ENCODE data around the gene CASKIN1.
"Not testable (repeated sequence)": the region's sequence is repeated elsewhere in the genome, so short reads cannot be mapped to it uniquely, and the experiment has no call there.

Gene CASKIN1

DNA sequence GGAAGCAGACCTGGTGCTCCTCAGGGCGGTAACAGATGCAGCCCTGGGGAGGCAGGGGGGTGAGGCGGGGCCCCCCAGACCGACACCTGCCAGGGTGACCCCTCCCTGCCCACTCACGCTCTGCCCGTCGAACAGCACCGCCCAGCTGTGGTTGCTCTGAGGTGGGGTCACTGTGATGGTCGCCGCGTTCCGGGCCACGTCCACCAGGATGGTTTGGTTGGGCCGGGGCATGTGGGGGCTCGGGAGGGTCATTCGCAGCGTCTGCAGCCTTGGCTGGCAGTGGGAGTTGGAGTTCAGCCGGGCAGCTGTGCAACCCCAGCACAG, 13.6 kb upstream of the CASKIN1 start:
- no peak for DNase-seq

DNA sequence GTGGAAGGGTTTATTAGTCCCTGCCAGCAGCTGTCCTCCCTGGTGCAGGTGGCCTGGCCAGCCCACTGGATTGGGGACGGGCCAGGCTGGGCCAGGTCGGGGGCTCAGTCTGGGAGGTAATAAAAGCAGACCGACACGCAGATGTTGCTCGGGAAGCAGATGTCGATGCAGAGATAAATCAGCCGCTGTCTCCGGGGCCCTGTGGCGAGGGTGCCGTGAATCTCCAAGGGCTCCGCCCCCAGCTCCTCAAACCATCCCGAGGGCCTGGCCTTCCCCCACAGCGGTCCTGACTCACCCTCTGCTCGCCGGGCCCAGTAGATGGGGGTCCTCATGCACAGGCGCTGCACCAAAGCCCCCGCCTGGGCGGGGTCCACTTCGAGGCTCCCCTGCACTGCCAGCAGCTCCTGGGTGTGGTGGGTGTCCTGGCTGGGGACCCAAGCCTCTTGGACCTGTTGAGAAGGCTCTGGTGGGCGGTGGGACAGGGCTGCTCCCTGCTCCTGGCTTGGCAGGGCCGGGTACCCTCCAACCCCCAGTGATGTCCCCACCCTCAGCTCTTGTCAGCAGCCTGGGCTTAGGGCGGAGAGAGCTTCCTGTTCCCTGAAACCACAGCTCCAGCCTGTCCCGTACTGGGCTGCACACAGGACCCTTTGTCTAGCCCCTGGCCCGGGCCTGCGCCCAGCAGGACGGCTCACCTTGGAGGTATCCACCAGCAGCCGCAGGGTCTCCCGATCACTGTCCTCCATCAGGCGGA, 13.0 kb upstream of the CASKIN1 start:
- no peak for DNase-seq

DNA sequence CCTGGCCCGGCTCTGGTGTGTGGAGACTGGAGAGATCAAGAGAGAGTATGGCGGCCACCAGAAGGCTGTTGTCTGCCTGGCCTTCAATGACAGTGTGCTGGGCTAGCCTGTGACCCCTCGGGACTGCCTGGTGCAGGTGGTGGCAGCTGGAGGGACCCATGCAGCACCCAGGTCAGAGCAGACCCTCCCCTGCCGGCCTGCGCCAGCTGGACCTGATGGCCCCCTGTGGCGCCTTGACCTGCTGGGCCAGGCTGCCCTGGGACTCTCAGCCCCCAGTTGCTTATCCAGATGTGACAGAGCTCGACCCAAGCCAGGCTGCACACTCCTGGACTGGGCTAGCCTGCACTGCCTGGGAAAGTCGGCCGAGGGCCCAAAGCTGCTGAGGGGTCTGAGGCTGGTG, 12.4 kb upstream of the CASKIN1 start:
- DNase-seq = no peak

DNA sequence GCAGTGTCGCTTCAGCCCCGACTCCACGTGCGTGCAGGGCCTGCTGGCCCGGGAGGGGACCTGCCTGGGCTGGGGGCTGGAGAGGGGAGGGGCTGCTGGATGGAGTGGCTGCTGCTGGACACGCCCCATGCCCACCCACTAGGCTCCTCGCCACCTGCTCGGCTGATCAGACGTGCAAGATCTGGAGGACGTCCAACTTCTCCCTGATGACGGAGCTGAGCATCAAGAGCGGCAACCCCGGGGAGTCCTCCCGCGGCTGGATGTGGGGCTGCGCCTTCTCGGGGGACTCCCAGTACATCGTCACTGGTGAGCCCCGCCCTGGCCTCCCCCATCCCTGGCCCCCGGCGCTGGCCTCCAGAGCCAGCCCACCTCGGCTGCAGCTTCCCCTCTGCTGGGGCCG, 11.9 kb upstream of the CASKIN1 start:
- DNase-seq = no peak

DNA sequence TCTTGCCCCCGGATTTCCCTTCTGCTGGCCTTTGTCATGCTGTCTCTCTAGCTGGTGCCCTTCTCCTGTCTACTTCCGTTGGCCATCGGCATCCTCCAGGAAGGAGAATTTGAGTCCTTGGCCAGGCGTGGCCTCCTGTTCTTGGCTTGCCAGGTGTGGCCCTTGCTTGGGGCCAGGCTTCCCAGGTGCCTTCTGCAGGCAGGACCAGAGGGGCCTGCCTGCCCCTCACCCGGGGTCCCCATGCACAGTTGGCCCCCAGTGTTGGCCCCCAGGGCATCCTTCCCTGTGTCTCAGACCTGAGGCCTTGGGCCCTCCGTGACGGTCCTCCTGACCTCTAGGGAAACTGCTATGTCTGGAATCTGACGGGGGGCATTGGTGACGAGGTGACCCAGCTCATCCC, 11.5 kb upstream of the CASKIN1 start:
- DNase-seq = no peak

DNA sequence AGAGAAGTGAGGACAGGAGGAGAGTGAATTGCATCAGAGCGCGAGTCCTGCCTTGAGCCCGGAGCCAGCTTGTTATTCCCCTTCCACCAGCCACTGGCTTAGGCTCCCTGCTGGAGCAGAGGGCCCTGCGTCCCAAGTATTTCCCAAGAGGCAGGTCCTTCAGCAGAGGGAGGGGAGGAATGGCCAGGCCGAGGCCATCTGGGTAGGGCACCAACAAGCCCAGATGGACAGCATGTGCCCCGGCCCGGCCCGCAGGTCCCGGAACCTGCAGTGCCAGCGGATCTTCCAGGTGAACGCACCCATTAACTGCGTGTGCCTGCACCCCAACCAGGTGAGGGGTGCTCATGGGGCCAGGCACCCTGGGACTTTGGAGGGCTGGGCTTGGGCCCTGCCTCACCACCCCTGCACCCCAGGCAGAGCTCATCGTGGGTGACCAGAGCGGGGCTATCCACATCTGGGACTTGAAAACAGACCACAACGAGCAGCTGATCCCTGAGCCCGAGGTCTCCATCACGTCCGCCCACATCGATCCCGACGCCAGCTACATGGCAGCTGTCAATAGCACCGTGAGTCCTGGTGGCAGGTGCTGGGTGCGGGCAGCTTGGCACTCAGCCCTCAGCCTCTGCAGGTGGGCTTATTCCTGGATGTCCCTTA, 10.5 kb upstream of the CASKIN1 start:
- DNase-seq = no peak

DNA sequence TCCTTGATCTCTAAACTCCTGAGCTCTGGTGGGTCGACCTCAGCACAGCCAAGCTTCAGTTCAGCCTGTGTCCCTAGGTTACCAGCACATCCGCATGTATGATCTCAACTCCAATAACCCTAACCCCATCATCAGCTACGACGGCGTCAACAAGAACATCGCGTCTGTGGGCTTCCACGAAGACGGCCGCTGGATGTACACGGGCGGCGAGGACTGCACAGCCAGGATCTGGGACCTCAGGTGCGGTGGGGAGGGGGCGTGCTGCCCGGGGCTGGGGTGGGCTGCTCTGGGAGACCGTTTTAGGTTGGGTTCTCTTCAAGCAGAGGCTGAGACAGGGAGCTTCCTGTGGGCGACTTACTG, 10.0 kb upstream of the CASKIN1 start:
- no peak for DNase-seq

DNA sequence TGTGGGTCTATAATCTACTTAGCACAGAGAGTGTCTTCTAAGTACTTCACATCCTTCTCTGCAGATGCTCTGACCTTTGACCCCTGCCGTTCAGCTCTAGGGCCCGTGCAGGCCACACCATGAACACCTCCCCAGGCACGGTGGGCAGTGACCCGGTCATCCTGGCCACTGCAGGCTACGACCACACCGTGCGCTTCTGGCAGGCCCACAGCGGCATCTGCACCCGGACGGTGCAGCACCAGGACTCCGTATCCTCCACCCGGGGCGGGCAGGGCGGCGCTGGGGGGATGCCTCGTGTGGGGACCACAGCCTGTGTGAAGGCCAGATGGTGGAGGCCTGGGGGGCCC, 9.5 kb upstream of the CASKIN1 start:
- DNase-seq = no peak

DNA sequence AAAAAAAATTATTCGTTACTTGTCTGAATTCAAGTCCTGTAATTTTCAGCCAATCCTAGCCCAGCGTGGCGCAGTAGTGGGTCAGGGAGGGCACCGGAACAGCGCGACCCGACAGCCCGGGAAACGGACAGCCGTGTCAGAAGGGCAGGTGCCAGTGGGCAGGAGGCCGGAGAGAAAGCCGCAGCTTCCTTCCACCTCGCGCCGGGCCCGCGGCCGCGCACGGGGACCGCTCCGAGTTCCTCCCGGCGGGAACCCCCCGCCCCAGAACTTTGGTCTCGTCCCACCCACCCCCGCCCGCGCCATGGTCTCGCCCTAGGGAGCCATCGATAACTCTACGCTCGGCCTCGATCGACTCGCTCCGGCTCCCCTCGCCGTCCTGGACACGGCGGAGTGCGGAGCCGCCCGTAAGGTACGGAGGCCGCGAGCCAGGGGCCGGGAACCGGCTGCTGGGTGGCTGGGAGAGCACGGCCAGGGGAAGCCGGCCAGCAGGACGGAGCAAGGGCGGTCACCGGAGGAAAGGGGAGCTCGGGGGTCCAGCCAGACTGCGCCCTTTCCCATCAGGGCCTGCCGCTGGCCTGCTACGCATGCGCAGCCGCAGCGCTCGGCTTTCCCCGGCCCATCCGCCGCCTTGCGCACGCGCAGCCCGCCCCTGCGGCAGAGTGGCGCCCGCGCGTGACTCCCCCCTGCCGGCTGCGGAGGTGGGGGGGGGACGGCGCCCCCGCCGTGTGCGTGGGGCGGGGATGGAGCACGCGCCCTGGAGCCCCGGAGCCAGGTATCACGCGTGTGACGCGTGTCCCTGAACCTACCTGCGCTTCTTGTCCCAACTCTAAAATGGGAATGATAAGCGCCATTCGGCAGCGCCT, 8.9 kb upstream of the CASKIN1 start, which contains the start of gene MLST8:
MLST8 (plus strand) TSS at position 351 of the 863 bp plus-strand sequence. CDS start 632 bp downstream, outside the sequence.
- peak; percentile 96 for DNase-seq

DNA sequence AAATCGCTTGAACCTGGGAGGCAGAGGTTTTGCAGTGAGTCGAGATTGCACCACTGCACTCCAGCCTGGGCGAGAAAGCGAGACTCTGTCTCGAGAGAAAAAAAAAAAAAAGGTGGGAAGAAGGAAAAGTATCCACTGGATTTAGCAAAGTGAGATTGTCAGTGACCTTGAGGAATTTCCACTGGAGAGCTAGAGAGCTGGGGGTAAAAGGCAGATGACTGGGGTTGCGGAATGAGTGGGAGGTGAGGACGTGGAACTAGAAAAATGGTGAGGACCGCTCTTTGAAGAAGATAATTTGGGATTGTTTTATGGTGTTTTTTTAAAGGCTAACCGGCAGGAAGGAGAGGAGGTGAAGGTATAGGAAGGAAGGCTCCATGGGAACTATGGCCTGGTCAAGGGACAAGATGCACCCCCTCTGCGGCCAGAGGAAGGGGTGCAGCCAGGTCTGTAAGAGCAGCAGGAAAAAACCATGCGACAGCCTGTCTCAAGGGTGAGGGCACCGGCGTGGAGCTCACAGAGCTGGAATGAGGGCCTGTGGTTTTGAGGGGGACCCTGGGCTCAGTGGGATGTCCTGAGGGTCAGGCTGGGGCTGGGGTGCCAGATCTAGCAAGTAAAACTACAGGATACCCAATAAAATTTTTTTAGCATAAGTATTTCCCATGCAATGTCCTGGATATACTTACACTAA, 8.2 kb upstream of the CASKIN1 start:
- no peak for DNase-seq

DNA sequence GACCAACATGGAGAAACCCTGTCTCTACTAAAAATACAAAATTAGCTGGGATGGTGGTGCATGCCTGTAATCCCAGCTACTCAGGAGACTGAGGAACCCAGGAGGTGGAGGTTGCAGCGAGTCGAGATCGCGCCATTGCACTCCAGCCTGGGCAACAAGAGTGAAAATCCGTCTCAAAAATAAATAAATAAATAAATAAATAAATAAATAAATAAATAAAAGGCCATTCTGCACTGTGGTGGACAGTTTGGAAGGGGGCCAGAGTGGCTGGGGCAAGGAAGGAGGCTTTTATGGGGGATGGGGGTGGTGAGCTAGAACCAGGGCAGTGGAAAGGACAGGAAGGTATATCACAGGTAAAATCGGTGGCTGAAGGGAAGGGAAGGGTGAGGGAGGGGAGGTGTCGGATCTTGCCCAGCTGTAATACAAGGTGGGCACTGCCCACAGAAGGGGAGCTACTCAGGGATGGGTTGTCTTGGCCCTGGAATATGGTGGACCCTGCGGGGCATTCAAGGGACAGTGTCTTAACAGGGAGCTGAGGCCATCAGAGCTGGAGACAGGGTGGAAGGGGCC, 6.8 kb upstream of the CASKIN1 start:
- DNase-seq = not testable (repeated sequence)

DNA sequence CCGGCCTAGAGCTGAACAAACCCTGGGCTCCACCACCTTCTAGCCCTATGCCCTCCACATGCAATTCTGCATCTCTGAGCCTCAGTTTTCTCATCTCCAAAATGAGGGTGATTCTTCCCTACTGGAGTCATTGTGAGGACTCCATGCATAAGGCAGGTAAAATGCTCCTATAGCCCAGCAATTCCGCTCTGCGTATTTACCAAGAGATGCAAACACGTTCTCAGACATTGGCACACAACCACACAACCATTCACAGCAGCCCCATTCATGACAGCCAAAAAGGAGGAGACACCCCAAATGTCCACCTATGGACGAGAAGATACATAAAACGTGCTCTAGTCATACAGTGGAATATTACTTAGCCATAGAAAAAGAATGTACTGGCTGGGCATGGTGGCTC, 3.9 kb upstream of the CASKIN1 start:
- no peak for DNase-seq

DNA sequence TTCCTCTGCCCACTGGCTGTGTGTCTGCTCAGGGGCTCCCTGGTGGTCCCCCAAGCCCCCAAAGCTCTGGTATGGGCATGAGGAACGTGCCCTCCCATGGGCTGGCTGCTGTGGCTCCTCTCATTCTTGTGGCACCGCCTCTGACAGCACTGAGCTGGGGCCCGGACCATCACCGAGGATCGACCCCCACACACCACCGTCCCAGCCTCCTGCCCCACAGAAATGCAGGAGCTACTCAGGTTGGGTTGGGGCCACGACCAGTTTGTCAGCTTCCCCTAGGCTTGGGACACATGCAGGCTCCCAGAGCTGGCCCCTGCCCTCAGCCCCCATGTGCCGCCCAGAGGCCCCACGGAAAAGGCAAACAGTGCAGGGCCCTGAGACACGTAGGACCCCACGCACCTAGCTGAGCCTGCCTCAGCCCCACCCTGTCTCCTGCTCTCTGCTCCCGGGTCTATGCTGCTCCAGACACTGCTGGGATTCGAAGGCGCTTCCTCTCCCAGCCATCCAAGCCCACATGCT, 3.3 kb upstream of the CASKIN1 start:
- no peak for DNase-seq

DNA sequence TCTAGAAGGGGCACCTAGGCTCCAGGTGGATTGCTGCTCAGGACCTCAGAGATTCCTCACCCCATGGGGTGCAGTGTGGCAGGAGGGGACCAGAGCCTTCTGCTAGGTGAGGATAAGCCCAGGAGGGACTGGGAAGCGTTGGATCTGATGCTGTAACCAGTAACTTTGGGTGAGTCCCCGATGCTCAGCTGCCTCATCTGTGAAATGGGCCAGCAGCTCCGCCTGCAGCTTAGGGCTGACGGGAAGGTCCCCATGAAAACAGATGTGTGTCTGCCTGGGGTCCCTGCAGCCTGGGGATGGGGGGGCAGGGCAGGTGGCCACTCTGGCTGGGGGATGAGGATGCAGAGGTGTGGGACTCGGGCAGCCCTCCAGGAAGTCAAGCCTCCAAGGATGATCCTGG, 2.7 kb upstream of the CASKIN1 start:
- DNase-seq = no peak

DNA sequence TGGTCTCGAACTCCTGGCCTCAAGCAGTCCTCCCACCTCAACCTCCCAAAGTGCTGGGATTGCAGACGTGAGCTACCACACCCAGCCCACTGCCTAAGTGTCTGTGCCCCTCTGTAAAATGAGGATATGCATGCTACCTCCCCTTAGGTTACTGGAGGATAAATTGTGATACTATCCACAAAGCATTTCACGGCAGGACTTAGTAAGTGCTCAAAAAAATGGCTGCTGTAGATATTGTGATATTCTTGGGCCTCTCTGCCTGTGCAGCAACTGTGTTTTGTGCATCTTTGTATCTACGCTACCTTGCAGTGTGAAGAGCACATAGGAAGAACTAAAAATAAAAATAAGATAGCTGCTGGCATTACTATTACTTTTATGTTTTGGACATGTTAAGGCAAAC, 1.9 kb upstream of the CASKIN1 start:
- DNase-seq = no peak

DNA sequence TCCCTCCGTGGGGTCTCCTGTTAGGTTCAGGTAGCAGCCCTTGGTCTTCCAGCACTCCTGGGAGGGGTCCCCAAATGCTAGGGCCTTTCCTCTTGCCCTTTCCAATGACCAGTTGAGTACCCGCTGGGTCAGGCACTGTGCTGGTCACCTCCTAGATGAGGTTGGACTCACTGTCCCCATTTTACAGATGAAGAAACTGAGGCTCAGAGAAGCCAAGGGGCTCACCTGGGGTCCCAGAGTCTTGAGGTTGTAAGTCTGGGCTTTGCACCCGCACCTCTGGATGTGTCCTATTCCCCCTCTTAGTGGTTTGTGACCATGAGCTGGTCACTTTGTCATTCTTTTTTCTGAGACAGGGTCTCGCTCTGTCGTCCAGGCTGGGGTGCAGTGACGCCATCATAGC, 1.4 kb upstream of the CASKIN1 start:
- DNase-seq = no peak

DNA sequence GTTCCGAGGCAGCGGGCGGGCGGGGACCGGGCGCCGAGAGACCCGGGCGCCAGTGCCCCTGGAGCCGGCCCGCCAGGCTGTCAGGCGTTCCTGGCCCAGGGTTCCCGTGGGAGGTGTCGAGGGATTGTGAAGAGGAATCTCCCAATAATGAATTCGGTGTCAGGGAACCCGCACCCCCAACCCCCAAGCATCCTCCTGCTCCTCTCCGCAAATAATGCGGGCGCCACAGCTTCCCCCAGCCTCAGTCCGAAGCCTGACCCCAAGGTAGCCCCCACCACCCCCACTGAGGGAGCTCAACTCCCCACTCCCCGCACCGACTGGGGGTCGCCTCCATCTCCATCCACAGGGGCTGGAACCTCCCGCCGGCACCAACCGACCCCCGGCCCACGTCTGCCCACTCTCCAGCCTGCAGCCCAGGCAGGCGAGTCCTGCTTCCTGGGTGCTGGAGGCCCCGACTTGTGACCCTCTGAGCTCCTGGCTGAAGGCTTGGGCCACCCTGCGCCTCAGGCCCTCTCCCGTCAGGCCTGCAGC, 641 bp upstream of the CASKIN1 start:
- DNase-seq = no peak

DNA sequence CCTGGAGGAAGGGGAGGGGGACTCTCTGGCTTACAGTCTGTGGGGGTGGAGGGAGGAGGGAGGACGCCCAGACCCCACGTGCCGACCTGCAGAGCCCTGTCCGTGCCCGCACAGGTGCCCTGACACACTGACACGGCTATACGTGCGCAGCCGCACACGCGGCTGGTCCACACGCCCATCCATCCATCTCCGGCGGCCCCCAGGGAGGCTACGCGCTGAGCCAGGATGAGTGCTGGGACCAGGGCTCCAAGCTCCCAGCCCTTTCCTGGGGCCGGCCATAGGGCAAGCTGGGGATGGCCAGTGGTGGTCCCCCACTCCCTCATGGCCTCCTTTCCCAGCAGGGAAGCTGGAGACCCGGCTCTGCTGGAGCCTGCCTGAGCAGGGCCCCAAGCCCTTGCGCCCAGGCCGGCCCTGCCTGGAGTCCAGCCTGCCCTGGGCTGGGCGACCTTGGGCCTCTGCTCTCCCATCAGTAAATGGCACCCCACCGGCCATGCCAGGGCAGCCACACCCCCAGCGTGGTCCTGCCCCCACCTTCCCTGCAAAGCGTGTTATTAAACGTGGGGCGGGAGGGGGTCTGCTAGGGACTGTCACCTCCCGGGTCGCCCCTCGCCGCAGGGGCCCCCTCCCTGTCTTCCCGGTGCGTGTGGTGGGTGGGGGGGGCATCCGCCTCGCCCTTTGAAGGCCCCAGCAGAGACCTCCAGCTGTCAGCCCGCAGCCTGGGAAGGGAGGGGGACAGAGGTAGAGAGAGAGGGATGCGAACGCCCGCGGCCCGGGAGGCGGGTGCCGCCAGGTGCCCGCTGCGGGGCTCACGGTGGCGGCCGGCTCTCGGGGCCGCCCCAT, 863 bp downstream of the CASKIN1 start:
- no peak for DNase-seq

DNA sequence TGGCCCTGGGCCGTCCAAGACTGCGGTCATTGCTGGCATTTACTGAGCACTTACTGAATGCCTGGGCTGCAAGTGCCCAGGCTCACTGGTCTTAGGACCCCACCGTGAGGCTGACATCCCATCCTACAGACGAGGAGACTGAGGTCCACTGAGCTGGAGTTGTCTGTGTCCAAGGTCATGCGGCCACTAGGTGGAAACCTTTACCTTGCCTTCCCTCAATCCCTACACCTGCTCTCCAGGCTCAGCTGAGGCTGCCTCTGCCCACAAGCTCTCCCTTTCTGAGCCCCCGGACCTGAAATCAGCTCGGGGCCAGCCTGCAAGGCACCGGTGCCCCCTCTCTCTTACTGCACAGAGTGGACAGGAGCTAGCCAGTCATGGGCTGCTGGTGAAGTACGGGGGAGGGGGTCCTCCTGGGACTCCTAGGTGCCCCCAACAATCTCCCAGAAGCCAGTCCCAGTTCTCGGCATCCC, 1.5 kb downstream of the CASKIN1 start:
- DNase-seq = peak; percentile 81

DNA sequence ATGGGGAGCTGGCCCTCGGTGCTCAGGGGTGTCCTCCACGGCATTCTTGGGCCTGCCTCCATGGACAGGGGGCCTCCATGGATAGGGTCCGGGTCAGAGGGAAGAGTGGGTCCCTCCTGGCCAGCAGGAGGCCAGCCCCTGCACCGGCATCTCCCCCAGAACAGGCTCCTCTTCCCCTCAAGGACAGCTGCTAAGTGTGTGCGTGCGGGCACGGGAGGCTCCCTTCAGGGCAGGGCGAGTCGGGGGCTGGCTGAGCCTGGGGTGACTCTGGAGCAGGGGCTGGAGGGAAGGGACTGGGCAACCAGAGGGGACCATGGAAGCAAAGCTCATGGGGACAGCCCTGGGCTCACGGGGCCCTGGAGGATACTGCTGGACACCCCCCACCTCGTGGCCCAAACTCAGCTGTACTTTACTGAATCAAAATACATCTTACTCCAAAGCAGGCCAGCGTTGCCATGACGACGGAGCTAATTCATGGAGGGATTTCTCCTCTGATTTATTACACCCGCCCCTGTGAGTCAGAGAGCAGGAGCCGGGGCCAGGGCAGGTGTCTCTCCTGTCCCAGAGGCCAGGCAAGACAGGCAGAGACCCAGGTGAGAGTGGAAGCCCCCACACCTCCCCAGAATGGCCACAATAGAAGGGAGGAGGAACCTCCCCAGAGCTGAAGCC, 2.1 kb downstream of the CASKIN1 start:
- no peak for DNase-seq

DNA sequence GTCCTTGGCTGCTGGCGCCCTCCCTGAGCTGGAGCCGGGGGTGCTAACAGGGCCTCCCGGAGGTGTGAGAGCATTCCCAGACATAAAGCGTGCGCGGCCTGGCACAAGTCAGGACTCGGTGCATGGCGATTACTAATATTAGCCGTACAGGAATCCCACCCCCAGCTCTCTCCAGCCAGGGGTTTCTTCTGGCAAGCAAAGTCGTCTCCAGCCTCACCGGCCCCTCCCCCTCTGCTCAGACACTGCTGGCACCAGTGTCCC, 5.0 kb downstream of the CASKIN1 start:
- DNase-seq = no peak
